Type B pancreatic cell (in vitro differentiated cells): Measurements from ENCODE around the gene CORO1C. TPM values are rescaled to one million over a fixed set of nuclear protein-coding genes. Genes with fewer than 3 reads are reported as not detected.
"Not testable (repeated sequence)": the region's sequence is repeated elsewhere in the genome, so short reads cannot be mapped to it uniquely, and the experiment has no call there.

Source experiments
- DNase-seq: peaks from one replicate; pipeline ENCODE4 v3.0.0; 2021; ENCODE audit warnings: mixed read lengths; ENCODE audit not compliant: unreplicated experiment; ENCODE audit errors: extremely low spot score
- H3K27ac Mint-ChIP-seq: 2 replicates; pipeline ENCODE4 v1.8.0; 2021; ENCODE audit warnings: mild to moderate bottlenecking, mixed read lengths
- H3K27me3 Mint-ChIP-seq: 2 replicates; pipeline ENCODE4 v1.8.0; 2021; ENCODE audit warnings: mixed read lengths
- H3K36me3 Mint-ChIP-seq: 2 replicates; pipeline ENCODE4 v1.8.0; 2021; ENCODE audit warnings: mixed read lengths
- H3K4me1 Mint-ChIP-seq: one replicate; pipeline ENCODE4 v1.8.0; 2021; ENCODE audit warnings: mixed read lengths; ENCODE audit not compliant: unreplicated experiment
- H3K4me3 Mint-ChIP-seq: 2 replicates; pipeline ENCODE4 v1.8.0; 2021; ENCODE audit warnings: mild to moderate bottlenecking, mixed read lengths
- H3K9me3 Mint-ChIP-seq: 2 replicates; pipeline ENCODE4 v1.8.0; 2021; ENCODE audit warnings: mixed read lengths
- CTCF ChIP-seq: fragments of 200-600 bp; sonication (generic); conservative IDR thresholded peaks from 2 replicates; pipeline ENCODE4 v1.5.0; 2021; ENCODE audit warnings: antibody characterized with exemption, mild to moderate bottlenecking
- total RNA-seq: library from RNA; stranded (reverse); gene quantifications from 2 replicates; pipeline ENCODE4 v1.2.1, GENCODE V29; 2021; ENCODE audit warnings: low replicate concordance

CORO1C gene
- total RNA-seq, 1 donor from 2014 or later: 103 TPM

DNA sequence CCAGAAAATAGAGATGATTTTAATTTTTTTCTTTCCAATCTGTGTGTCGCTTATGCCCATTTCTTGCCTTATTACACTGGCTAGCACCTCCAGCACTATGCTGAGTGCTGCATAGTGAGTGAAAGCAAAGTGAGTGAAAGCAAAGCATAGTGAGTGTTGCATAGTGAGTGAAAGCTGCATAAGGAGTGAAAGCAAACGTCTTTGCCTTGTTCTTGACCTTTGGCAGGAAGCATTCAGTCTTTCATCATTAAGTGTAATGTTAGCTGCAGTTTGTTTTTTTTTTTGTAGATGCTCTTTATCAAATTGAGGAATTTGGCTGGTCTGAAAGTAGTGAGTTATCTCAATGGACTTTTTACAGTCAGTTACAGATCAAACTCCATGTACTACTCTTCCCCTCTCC lies 6.9 kb upstream of the CORO1C start:
- H3K4me1 Mint-ChIP-seq: peaks cover 4% of the 10 kb centered on the region
- no peaks in the 10 kb centered on the region for H3K27me3 Mint-ChIP-seq
- H3K9me3 Mint-ChIP-seq: peaks cover 4% of the 10 kb centered on the region

DNA sequence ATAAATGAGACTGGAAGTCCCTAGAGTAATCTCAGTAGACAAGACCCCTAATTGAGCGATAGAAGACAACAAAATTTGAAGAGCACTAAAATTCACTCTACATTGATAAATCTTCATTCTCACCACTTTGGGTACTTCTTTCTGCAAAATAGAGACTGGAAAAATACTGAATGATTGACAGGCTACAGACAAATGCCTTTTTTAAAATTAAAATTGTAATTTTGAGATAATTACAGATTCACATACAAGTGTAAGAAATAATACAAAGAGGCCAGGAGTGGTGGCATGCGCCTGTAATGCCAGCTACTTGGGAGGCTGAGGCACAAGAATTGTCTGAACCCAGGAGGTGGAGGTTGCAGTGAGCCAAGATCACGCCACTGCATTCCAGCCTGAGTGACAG lies 4.5 kb upstream of the CORO1C start:
- H3K4me1 Mint-ChIP-seq: peaks cover 12% of the 10 kb centered on the region

More for the DNA sequence above, 6.9 kb upstream of the CORO1C start:
- DNase-seq: no peak
- H3K36me3 Mint-ChIP-seq: no peaks in the 10 kb centered on the region
- TF ChIP-seq CTCF: no peak
- no peak overlapping the region for H3K4me3 Mint-ChIP-seq
- H3K27ac Mint-ChIP-seq: no peak overlapping the region

DNA sequence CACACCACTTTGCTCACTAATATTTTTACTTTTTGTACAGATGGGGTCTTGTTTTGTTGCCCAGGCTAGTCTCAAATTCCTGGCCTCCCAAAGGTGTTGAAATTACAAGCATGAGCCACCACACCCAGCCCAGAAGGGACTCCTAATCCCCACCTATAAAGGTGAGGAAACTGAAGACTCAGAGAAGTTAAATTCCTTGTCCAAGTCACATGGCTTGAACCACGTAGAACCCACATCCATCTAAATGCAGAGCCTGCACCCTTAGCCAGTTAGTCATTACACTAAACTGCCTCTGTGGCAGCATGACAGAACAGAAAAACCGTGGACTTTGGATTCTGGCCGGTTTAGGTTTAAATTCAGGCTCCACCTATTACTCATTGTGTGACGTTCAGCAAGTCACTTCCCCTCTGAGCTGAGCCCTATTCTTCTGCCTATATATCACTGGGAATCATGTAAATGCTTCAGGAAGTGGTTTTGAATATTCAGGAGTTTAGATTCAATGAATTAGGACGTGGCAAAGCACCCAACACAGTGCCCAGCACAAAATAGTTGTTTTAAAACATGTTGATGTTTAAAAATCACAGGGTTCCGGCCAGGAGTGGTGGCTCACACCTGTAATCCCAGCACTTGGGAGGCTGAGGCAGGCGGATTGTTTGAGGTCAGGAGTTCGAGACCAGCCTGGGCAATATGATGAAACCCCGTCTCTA lies 3.0 kb upstream of the CORO1C start:
- Mint-ChIP-seq H3K27me3 (no peaks in the 10 kb centered on the region), H3K27ac (peak overlapping the region; percentile 100), H3K36me3 (no peaks in the 10 kb centered on the region), H3K4me3 (peak overlapping the region; percentile 82), H3K9me3 (peaks cover 4% of the 10 kb centered on the region), H3K4me1 (peaks cover 21% of the 10 kb centered on the region)
- TF ChIP-seq CTCF: no peak
- DNase-seq: no peak

More for the DNA sequence above, 4.5 kb upstream of the CORO1C start:
- H3K4me3 Mint-ChIP-seq: no peak overlapping the region
- no peak for TF ChIP-seq CTCF
- peaks cover 4% of the 10 kb centered on the region for H3K9me3 Mint-ChIP-seq
- no peak overlapping the region for H3K27ac Mint-ChIP-seq
- DNase-seq: no peak
- no peaks in the 10 kb centered on the region for H3K36me3 Mint-ChIP-seq
- no peaks in the 10 kb centered on the region for H3K27me3 Mint-ChIP-seq

DNA sequence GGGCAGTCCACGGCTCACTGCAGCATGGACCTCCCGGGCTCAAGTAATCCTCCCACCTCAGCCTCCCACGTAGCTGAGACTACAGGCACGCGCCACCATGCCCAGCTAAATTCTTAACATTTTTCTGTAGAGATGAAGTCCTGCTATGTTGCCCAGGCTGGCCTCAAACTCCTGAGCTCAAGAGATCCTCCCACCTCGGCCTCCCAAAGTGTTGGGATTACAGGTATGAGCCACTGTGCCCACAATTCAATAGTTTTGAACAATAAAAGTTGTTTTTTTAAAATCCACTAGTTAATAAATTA lies 1.9 kb upstream of the CORO1C start:
- H3K4me3 Mint-ChIP-seq, H3K9me3 Mint-ChIP-seq, H3K36me3 Mint-ChIP-seq, DNase-seq, H3K27me3 Mint-ChIP-seq: not testable (repeated sequence)
- Mint-ChIP-seq H3K27ac (peak overlapping the region; percentile 99), H3K4me1 (peaks cover 32% of the 10 kb centered on the region)

- no peak for DNase-seq
- Mint-ChIP-seq H3K4me1 (peaks cover 32% of the 10 kb centered on the region), H3K9me3 (no peaks in the 10 kb centered on the region), H3K36me3 (no peaks in the 10 kb centered on the region), H3K27ac (peak overlapping the region; percentile 99), H3K27me3 (no peaks in the 10 kb centered on the region), H3K4me3 (peak overlapping the region; percentile 98)
- TF ChIP-seq CTCF: no peak
Measured at GRCh38 chr12:108732489-108733229, 1.3 kb upstream of the CORO1C start.

DNA sequence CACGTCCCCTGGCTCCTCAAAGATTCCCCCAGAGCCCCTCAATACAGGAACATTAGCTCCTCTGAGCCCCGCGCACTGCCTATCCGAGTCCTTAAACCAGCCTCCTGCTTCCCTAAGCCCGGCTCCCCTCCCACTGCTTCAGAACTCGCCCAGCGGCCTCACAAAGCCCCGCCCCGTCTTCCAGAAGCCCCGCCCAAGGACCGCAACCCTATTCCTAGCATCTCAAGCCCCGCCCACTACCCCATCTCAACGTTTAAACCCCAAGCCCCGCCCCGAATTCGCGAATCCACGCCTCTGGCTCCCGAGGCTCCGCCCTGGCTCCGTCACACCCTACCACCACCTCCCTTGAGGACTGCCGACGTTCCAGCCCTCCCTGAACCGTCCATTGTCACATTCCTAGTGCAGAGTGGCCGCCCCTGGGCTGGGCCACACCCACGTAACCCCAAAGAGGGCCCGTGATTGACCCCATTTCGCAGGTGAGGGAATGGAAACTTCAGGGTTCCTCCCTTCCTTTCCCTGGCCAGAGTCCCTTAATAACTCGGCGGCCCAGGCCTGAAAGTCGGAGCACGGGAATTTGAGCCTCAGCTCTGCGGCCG lies 646 bp upstream of the CORO1C start:
- no peak for TF ChIP-seq CTCF
- Mint-ChIP-seq H3K27ac (peak overlapping the region; percentile 99), H3K4me1 (peaks cover 32% of the 10 kb centered on the region), H3K36me3 (no peaks in the 10 kb centered on the region), H3K9me3 (no peaks in the 10 kb centered on the region), H3K4me3 (peak overlapping the region; percentile 98), H3K27me3 (no peaks in the 10 kb centered on the region)
- DNase-seq: peak; percentile 98
